Heart right ventricle (tissue), 16 donors: ENCODE measurements around the gene TM4SF5. TPM values are rescaled to one million over a fixed set of nuclear protein-coding genes. Genes with fewer than 3 reads are reported as not detected.

Experiments used
- ATAC-seq, 8 donors: fragments of 200-7000 bp; cut with Tn5 transposase; one replicate each; pipeline ENCODE4 v1.9.1; 2020; ENCODE audit warnings: mild to moderate bottlenecking in 8 of 8, moderate library complexity in 8 of 8, moderate number of reproducible peaks in 1 of 8
- DNase-seq, 2 donors: peaks; one replicate each; pipeline ENCODE4 v3.0.0-alpha.2; 2020
- H3K27ac ChIP-seq, 10 donors: fragments of 200-600 bp; sonication (generic) in 2 of 10; one replicate each; pipeline versions ENCODE4 v1.5.0 to v1.8.0; 2020 to 2022; ENCODE audit warnings: mild to moderate bottlenecking in 3 of 10
- H3K27me3 ChIP-seq, 7 donors: fragments of 200-600 bp; one replicate each; pipeline ENCODE4 v1.8.0; 2021 to 2022; ENCODE audit warnings: mild to moderate bottlenecking in 2 of 7
- H3K36me3 ChIP-seq, 9 donors: fragments of 200-600 bp; sonication (generic) in 1 of 9; one replicate each; pipeline versions ENCODE4 v1.5.0 to v1.8.0; 2020 to 2022; ENCODE audit warnings: mild to moderate bottlenecking in 2 of 9
- H3K4me1 ChIP-seq, 9 donors: fragments of 200-600 bp; sonication (generic) in 1 of 9; one replicate each; pipeline versions ENCODE4 v1.5.0 to v1.8.0; 2020 to 2022; ENCODE audit warnings: mild to moderate bottlenecking in 4 of 9
- H3K4me3 ChIP-seq, 10 donors: fragments of 200-600 bp; sonication (generic) in 2 of 10; one replicate each; pipeline versions ENCODE4 v1.5.0 to v1.8.0; 2020 to 2022; ENCODE audit warnings: mild to moderate bottlenecking in 7 of 10, moderate library complexity in 2 of 10
- H3K9me3 ChIP-seq, 11 donors: fragments of 200-600 bp in 10 of 11; sonication (generic) in 2 of 11; one replicate each; pipeline versions ENCODE4 v1.5.0 to v1.8.0; 2013 to 2022; ENCODE audit warnings: mild to moderate bottlenecking in 2 of 11, control low read depth in 1 of 11, moderate library complexity in 1 of 11
- CTCF ChIP-seq, 9 donors: fragments of 200-600 bp; sonication (generic) in 2 of 9; IDR thresholded peaks; one replicate each; pipeline versions ENCODE4 v1.5.0 to v1.8.0; 2021 to 2022; ENCODE audit warnings: antibody characterized with exemption in 9 of 9, mild to moderate bottlenecking in 5 of 9, moderate library complexity in 1 of 9
- WGBS, 2 donors: extraction: QIAGEN DNeasy Blood & Tissue Kit; methylation state at CpG; one replicate each; pipeline ENCODE4 v1.1.7; 2013; ENCODE audit warnings: inconsistent platforms in 1 of 2; 5-methylcytosine and 5-hydroxymethylcytosine counted together
- intact Hi-C, 10 donors: fragments of 100-400 bp; cut with DNase I; formaldehyde crosslinking; loops; one replicate each; pipeline versions ENCODE4 v1.11.1 to v1.14.2; 2022
- polyA plus RNA-seq, 2 donors: library from polyadenylated mRNA; stranded (reverse); fragments of 200-250 nt; gene quantifications; one replicate each; pipeline ENCODE4 v1.2.3, GENCODE V29; 2013
- total RNA-seq, 10 donors: library from RNA; stranded (reverse); fragmentation: NEBNext Ultra II Directional in 3 of 10; extraction: Animal tissue kit (Norgen Biotek cat#: 25700) in 3 of 10; gene quantifications; one replicate each; pipeline versions ENCODE4 v1.2.1 to v1.2.4, GENCODE V29; 2021 to 2023
- donor health status: Arrhythmogenic right ventricular cardiomyopathy.
- donor health status: ischemic (EF 13 %, LVEDD 7.1; RV severe dilation, severe dysfunction).
- donor health status: healthy with polysubstance abuse.
- donor health status: DM: no; HTN: yes; CAD: no.
- donor health status: DM: no; HTN: no; CAD: no.
- donor health status: ischemic (EF 25% LVEDD 6.9; RV normal size, moderate dysfunction).
- donor health status: ischemic (EF 25% LVEDD 5.7; RV mildly dilated, moderate dysfunction).
- donor health status: healthy.
- donor health status: DM: yes; HTN: yes; CAD: no.
- donor health status: Ischemic cardiomyopathy.
- donor health status: ischemic (EF 35%, LVEDD 5.7; RV mildly dilated, moderate dysfunction).
- donor health status: nonischemic (EF 11% LVEDD 7.7; RV severe dilation, severe dysfunction).
- donor health status: DM: yes; HTN: yes; CAD: no.
- donor health status: PGD.
- donor health status: ischemic (EF 29% LVEDD 5.4; RV normal size, mild dysfunction).
- donor health status: nonischemic (EF 23%, LVEDD 6.1; RV moderate dilation, normal function).

TM4SF5 gene
- total and polyA plus RNA-seq, 12 donors: not detected

GRCh38 chr17:4759776-4760236 is 11.9 kb upstream of the TM4SF5 start:
- Histone ChIP-seq H3K27me3 (peaks cover 0 to 24% (median 17%) of the 10 kb centered on the region in 7 donors), H3K4me1 (peaks cover 0 to 10% (median 0%) of the 10 kb centered on the region in 9 donors), H3K4me3 (no peak overlapping the region), H3K36me3 (no peaks in the 10 kb centered on the region), H3K27ac (peak overlapping the region in 3 of 10 donors; percentile 28 to 73 (median 44)), H3K9me3 (no peaks in the 10 kb centered on the region)
- 67 to 70% methylated on average over 10 of the region's 10 CpGs for WGBS, 2 donors
- no peak for DNase-seq
- intact Hi-C loops: no loop called here
- ATAC-seq: peak in 7 of 8 donors; percentile 42 to 81 (median 69)
- TF ChIP-seq CTCF (IDR thresholded peaks at IDR 0.05): no peak

GRCh38 chr17:4764595-4764994 is 7.1 kb upstream of the TM4SF5 start:
- WGBS, 2 donors: 73 to 77% methylated on average over 3 of the region's 3 CpGs
- Histone ChIP-seq H3K27me3 (peaks cover 0 to 10% (median 0%) of the 10 kb centered on the region in 7 donors), H3K9me3 (no peaks in the 10 kb centered on the region), H3K27ac (peak overlapping the region in 4 of 10 donors; percentile 30 to 89 (median 48)), H3K4me1 (peaks cover 0 to 33% (median 0%) of the 10 kb centered on the region in 9 donors), H3K36me3 (no peaks in the 10 kb centered on the region), H3K4me3 (no peak overlapping the region)
- ATAC-seq (peak in 6 of 8 donors; percentile 26 to 70 (median 58)), DNase-seq (no peak)
- intact Hi-C loops: no loop called here
- TF ChIP-seq CTCF (IDR thresholded peaks at IDR 0.05): no peak

GRCh38 chr17:4766201-4766600 is 5.5 kb upstream of the TM4SF5 start:
- H3K9me3 ChIP-seq: no peaks in the 10 kb centered on the region
- DNase-seq (no peak), ATAC-seq (peak in 7 of 8 donors; percentile 26 to 73 (median 38))
- H3K4me3 ChIP-seq: no peak overlapping the region
- peaks cover 0 to 40% (median 0%) of the 10 kb centered on the region in 9 donors for H3K4me1 ChIP-seq
- intact Hi-C loops: no loop called here
- TF ChIP-seq CTCF (IDR thresholded peaks at IDR 0.05): no peak
- peaks cover 0 to 3% (median 0%) of the 10 kb centered on the region in 7 donors for H3K27me3 ChIP-seq
- H3K27ac ChIP-seq: peak overlapping the region in 5 of 10 donors; percentile 31 to 89 (median 58)
- H3K36me3 ChIP-seq: no peaks in the 10 kb centered on the region
- WGBS, 2 donors: 81 to 90% methylated on average over 3 of the region's 3 CpGs

- peak in 6 of 8 donors; percentile 41 to 75 (median 68) for ATAC-seq
- DNase-seq: no peak
- Histone ChIP-seq H3K27ac (peak overlapping the region in 3 of 10 donors; percentile 52 to 89 (median 58)), H3K27me3 (peaks cover 0 to 4% (median 0%) of the 10 kb centered on the region in 7 donors), H3K9me3 (no peaks in the 10 kb centered on the region), H3K4me1 (peaks cover 0 to 45% (median 0%) of the 10 kb centered on the region in 9 donors), H3K4me3 (no peak overlapping the region), H3K36me3 (no peaks in the 10 kb centered on the region)
- TF ChIP-seq CTCF (IDR thresholded peaks at IDR 0.05): no peak
- intact Hi-C loops: no loop called here
- WGBS, 2 donors: 69 to 70% methylated on average over 9 of the region's 9 CpGs
These were observed 5.0 kb upstream of the TM4SF5 start for GRCh38 chr17:4766723-4767122.
